GM21576 (cell line): ENCODE measurements around the gene MARK2.
"Not testable (repeated sequence)": the region's sequence is repeated elsewhere in the genome, so short reads cannot be mapped to it uniquely, and the experiment has no call there.

Experiments
- ATAC-seq: cut with Tn5 transposase; IDR thresholded peaks from one replicate; pipeline ENCODE4 v1.9.1; 2021; ENCODE audit warnings: mild to moderate bottlenecking, moderate library complexity; ENCODE audit not compliant: unreplicated experiment

MARK2 gene

DNA sequence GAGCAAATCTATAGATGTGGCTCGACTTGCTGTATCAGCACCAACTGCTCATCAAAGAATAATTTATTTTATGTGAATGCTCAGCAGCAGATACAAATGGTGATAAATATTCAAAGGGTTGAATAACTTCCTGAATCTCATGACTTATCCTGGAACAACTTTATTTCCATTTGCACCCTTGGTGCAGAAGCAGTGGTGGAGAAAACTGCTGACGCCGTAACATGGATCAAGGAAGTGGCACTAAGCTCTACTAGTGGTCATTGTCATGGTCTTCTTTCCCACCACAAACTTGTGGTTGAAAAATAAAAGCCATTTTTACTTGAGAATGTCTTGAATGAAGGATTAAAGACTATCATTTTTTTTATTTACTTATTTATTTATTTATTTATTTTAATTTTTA is 14.6 kb downstream of the MARK2 start:
- no peak for ATAC-seq

DNA sequence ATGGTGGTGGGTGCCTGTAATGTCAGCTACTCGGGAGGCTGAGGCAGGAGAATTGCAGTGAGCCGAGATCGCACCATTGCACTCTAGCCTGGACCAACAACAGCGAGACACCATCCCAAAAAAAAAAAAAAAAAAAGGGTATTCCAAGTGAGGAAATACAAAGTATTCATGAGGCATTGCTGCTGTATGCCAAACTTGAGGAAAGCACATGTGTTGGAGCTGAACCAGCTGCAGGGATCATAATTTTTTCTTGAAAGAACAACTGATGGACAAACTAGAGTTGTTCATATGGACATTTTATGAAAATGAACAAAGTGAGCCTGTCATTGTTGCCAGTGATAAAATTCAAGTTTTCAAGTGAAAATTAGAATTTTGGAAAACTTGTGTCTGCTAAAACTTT is 15.8 kb downstream of the MARK2 start:
- no peak for ATAC-seq

DNA sequence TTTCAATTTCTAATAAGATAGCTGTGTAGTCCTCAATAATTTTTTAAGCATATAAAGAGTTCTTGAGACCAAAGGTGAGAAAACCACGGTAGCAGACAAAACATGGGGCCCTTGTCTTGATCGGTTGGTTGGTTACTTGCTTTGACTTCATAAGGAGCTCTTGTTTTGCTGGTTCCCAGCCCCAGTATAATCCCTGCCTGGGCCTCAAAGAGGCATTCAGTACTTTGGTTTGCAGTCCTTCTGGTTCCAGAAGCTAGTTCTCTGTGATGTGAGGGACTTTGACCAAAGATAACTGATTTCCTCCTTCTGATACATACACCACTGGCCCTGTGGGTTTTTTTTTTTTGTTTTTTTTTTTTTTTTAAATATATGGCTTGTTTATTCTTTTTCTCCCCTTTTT is 17.1 kb downstream of the MARK2 start:
- no peak for ATAC-seq

DNA sequence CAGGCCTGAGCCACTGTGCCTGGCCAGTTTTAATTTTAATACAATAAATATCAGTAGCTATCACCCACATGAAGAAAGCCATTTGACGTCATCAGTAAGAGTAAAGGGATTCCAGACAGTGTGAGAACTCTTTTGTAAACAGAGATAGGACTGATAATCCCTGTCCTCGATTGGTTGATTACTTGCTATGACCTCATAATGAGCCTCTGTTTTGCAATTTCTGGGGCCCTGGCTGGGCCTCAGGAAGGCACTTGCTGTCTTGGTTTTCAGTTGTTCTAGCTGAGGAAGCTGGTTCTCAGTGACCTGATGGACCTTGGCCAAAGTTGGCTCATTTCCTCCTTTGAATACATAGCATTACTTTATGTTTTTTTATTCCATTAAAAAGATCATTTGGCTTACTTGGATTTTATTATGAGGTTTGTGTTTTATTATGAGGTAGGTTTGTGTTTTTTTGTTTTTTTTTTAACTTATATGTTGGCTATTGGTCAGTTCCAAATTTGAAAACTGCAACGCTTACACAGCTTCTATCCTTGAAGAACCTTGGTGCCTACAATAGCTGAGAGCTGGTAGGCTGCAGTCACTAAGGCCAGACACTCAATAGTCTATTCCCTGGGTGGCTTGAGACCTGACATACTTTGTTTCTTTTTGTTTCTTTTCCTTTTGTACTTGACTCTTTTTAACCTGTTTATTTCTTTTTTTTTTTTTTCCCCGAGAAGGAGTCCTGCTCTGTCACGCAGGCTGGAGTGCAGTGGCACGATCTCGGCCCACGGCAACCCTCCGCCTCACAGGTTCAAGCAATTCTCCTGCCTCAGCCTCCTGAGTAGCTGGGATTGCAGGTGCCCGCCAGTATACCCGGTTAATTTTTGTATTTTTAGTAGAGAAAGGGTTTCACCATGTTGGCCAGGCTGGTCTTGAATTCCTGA is 20.0 kb downstream of the MARK2 start:
- ATAC-seq: no peak

DNA sequence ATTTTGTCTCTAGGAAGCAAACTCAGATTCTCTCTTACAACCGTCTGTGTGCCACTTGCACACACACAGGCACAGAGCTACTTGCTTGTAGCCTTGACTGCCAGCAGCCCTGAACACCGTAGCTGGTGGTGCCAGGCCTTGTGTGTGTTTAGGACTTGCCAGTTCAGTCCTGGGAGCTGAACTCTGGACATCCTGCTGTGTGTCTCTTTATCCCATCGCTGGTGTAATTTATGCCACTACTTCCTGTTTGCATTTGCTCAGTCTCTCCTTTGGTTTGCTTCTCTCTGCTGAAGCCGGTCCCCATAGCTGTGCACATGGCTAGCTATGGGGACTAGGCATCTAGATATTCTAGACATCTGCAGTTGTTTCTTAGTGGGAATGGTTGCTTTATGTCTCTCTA is 24.0 kb downstream of the MARK2 start:
- ATAC-seq: no peak

DNA sequence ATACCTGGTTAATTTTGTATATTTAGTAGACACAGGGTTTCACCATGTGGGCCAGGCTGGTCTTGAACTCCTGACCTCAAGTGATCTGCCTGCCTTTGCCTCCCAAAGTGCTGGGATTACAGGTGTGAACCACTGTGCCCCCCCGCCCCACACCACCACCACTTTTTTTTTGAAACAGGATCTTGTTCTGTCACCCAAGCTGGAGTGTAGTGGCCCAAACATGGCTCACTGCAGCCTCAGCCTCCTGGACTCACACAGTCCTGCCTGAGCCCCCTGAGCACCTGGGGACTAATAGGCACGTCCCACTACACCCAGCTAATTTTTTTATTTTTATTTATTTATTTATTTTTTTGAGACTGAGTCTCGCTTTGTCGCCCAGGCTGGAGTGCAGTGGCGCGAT is 24.7 kb downstream of the MARK2 start:
- ATAC-seq: not testable (repeated sequence)

DNA sequence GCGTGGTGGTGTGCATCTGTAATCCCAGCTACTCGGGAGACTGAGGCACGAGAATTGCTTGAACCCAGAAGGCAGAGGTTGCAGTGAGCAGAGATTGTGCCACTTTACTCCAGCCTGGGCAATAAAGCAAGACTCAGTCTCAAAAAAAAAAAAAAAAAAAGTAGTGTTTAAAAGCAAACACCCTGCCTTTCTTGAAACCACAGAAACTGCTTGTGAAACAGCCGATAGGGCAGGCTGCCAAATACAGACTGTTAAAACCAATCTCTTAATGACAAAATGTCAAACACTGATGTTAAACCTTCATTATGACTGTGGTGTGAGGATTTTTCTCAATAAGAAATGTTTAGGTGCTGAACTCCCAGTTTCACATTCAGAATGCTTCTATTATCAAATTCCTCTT is 27.3 kb downstream of the MARK2 start:
- peak; percentile 57 for ATAC-seq

DNA sequence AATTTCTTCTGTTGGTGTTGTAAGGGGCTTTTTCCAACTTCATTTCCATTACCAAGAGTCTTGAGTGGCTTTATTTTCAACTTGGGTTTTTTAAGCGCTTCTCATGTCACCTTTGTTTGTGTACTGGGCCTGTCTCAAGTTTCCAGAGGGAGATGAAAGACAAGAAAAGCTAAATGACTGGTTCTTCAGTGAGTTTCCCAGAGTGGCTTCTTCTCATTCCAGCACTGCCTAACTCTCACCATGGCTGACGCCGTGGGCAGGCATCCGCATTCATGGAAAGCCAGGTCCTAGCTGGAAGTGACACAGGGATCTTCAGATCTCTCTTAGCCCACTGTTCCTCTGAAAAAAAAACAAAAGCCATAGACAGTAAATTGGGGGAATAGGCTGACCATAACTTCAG is 28.6 kb downstream of the MARK2 start:
- no peak for ATAC-seq

DNA sequence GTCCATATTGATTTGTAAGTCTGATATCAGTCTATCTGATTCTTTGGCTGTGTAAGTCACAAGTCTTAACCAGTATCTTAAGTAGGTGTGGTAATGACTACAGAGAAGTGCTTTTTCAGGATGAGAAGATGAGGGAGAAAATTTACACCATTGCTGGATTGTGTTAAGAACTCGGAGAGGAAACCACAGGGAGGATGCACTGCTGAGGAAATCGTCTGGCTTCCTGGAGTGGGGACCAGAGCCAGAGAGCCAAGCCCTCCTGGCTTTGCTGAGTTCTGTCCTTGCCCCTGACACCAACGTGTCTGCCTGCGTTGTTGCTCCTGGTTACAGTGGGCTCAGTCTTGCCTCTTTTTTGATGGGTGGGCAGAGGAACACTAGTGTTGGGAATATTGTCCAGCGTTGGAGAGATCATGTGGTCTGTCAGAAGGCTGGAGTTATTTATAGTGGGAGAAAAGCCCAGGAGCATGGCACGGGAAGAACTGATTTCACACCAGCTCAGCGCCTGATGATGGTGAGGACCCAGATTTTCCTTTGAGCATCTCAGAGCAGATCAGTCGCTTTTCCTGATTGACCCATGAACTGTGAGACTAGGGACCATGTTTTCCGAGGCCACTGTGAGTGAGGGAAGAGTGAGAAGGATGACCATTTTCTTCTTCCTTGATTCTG is 29.6 kb downstream of the MARK2 start:
- no peak for ATAC-seq

DNA sequence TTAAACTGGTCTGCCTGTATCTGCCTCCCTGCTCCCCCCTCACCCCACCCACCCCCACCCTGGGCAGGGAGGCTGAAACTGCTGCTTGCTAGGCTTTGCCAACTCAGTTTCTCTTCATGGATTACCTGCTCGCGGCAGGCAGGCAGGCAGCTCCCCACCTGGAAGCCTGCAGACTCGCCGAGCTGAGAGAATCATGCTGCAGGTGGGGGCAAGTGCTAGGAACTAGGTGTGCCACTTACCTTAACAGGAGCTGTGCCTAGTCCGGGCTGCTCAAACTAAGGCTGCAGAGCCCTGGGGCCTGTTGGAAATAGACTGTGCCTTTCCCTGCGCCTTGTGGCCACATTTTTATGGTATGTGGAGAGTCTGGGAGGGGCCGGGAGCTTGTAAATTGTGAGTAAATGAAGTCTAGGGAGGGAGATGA is 30.3 kb downstream of the MARK2 start:
- no peak for ATAC-seq

DNA sequence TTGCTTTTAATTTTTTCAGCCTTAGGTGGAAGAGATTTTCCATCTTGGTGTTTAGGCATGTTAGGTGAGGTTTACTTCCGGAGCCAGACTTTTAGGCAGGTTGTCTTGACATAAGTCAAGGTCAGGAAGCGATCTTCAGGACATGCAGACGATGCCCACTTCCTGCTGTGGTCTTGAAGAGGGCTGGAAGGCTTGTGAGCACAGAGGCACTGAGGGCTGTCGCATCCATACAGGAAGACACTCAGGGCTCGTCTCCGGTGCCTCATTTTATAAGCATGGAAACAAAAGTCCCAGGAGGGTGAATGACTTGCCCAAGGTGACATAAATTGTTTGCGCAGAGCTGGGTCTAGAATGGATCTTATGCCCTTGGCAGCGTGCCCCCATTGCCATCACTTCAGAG is 30.8 kb downstream of the MARK2 start:
- no peak for ATAC-seq

DNA sequence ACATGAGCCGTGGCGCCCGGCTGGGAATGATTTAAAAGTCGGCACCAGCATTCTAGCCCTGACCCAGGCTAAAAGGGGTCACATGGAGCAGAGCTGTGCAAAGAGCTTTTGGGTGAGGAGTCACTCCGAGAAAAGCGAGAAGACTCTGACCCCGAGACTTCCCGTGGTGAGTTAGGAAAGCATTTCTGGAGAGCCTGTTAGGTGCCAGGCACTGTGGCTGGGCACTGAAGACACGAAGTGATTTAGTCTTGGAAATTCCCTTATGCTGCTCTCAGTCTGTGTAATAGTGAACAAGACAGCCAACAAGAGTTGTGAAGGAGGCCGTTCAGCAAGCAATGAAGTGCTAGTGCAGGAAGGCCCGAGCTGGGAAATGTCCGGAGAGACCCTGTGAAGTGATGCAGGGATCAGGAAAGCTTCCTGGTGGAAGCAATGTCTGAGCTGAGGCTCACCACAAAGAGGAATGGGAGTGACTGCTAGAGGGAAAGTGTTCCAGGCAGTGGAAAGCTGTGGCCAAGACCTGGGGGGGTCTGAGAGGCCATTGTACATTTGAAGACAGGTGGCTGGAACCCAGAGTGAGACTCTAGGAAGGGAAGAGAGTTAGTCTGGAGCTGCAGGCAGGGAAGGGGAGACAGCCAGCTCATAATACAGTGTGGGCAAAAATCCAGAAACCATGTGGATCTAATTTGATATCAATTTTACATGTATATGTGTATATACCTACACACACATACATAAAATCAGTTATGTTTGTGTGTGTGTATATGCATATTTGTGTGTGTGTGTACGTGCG is 31.6 kb downstream of the MARK2 start:
- ATAC-seq: no peak

DNA sequence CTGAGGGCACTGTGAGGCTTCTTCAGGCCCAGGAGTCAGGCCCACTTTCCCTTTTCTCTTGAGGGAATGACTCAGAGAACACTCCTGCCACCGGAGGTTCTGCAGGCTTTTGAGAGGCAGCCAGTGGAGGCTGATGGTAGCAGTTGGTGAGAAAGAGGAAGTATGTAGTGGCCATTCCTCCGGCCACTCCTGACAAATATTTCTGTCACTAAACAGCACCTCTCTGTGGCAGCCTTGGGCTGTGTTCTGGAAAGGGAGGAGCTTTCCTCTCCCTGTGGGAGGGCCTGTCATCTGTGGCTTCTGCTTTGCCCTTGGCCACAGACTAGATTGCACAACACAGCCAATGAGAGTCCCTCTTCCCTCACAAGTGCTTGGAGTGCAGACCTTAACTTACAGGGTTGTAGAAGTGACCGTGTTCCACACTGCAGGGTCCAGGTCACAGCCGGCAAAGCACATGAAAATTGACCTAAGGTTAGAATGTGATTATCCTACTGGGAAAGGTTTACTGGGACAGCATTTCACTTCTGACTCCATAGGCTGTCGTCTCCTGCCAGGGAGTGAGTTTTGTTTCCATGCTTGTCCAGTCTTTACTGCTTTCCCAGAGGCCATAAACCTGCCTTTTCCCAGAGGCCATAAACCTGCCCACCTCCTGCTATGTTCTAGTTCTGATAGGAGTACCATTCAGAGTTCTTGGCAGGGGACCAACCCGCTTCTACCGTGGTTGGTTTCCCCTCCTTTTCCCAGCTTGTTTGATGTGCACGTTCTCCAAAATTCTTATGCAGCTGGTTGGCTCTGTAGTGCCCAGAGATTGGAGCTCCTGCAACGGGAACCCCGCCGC is 33.3 kb downstream of the MARK2 start:
- ATAC-seq: peak; percentile 83

DNA sequence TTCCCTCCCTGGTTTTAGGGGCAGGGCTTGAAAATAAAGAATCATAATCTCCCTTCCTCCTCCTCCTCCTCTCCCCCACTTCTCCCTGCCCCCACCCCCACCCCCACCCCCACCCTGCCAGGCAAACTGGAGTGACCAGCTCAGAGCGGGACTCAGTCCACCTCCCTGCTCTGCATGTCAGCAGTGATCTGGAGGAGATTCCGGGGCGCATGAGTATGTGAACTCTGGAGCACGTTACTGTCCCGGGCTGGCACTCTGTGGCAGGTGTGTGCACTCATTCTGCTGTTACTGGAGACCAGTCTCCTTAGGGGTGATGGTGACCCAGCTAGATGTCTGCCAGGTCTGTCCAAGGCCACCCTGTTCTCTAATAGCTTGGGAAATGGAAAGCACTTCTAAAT is 33.9 kb downstream of the MARK2 start:
- ATAC-seq: no peak

DNA sequence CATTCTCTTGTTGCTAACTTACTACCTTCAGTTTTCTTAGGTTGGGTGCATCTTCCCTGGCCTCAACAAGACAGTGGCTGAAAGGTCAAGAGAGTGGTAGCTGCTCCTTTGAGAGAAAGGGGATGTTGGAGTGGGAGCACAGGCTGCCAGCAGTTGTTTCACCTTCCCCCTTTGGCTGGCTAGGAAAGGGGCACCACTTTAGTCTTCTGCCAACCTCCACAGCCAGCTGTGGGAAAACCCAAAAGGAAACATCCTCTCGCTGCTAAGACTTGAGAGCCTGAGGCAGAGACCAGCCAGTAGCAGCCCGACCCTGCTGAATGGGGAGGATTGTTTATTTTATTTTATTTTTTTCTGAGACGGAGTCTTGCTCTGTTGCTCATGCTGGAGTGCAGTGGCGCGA is 34.4 kb downstream of the MARK2 start:
- no peak for ATAC-seq

DNA sequence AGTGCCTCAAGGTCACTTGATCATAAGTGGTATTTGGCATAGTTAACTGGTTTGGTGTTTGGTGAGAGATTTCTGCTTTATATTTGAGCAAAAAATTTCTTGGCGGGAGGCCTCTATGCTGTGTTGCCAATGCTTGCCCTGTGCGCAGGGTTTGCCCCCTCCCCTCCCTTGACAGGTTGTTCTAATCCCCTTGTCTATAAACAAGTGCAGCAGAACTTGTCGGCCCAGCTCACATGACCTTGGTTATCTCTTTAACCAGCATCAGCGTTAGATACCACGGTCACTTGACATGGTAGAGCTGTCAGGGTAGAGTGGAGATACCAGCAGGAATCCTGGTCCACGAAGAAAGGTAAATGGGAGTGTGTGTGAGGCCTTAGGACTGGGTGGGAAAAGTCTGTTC is 35.6 kb downstream of the MARK2 start:
- no peak for ATAC-seq

DNA sequence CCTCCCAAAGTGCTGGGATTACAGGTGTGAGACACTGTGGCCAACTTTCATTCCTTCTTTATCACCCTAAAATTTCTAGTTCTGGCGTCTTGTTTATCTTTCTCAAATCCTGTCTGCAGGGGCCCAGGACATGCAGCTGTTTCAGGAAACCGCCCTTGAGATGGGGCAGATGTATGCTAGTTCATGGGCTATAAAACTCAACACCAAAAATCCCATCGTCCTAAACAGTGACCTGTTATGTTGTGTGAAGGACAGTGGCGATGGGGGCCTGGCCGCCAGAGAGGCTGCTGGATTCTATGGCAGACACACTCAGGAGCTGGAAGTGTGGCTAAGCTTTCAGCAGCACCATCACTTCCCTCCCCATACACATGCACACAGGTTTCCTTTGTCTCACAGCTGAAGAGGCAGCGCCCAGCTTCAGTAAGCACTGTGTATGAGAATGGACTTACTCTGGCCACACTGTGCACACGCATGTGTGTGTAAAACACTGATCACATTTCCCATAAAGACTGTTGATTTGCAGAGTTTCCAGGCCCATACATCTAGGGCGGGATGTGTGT is 36.7 kb downstream of the MARK2 start:
- no peak for ATAC-seq

DNA sequence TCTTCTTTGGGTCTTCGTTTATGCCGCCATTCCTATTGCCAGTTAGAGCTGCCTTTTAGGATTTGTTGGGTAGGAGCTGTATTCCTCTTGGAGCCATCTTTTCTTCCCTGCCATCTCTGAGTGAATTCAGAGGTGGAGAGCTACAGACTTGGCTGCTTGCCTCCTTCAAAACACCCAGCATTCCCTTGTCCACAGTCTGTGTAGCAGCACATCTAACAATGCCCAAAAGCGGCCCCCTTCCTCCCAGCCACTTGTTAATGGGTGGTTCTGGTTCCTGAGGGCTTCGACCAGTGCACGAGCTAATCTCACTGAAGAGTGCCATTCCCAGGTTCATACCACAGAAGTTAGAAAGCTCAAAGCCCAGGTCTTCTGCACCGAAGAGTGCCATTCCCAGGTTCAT is 37.7 kb downstream of the MARK2 start:
- ATAC-seq: no peak

DNA sequence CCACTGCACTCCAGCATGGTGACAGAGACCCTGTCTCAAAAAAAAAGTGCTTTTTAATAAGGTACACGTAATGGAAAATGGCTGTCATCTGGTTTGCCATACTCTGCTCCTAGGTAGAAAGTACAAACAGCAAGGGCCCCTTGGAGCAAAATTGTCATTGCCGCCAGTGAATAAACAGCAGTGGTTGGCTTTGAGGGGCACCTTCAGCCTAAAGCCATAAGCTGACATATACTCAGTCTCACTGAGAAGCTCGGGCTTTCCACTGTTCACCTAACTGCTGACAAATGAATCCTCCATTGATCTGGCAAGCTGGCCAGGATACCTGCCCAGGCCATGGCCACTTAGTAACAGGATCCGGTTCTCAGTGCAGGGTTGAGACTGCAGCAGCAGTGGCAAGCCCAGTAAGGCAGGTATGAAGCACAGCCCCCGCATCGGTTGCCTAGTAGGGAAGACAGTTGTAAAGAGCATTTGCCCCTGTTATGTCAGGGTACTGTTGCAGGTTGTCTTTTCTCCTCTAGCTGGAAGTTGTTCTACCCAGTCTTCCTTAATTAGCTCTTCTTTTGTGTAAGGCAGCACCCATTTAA is 38.8 kb downstream of the MARK2 start:
- no peak for ATAC-seq
